CD4-positive, alpha-beta memory T cell (primary cell): Measurements from ENCODE around the gene ARHGAP21. TPM values are rescaled to one million over a fixed set of nuclear protein-coding genes. Genes with fewer than 3 reads are reported as not detected.
"Not testable (repeated sequence)": the region's sequence is repeated elsewhere in the genome, so short reads cannot be mapped to it uniquely, and the experiment has no call there.

ENCODE experiments used
- CTCF ChIA-PET: fragments of 350-600 bp; sonication (Branson Sonifier 250); formaldehyde crosslinking; loops from one replicate; lab custom pipeline; 2021; ENCODE audit warnings: inconsistent platforms; ENCODE audit not compliant: partially characterized antibody; lab: Charles Lee
- POLR2A ChIA-PET: fragments of 350-600 bp; sonication (Branson Sonifier 250); formaldehyde crosslinking; loops from one replicate; lab custom pipeline; 2021; ENCODE audit not compliant: partially characterized antibody; lab: Charles Lee
- DNase-seq, 5 donors: peaks; one replicate each; pipeline versions ENCODE4 v3.0.0 to v3.0.0-alpha.2; 2020 to 2022; ENCODE audit warnings: mixed read lengths in 1 of 5
- H3K27ac ChIP-seq: one replicate; pipeline ENCODE4 v1.7.0; 2013; ENCODE audit warnings: low read depth, low read length
- H3K27me3 ChIP-seq: 2 replicates; pipeline ENCODE4 v1.7.0; 2013; ENCODE audit warnings: mild to moderate bottlenecking, low read length, moderate library complexity; ENCODE audit not compliant: insufficient read depth
- H3K36me3 ChIP-seq: 2 replicates; pipeline ENCODE4 v1.7.0; 2013; ENCODE audit warnings: mild to moderate bottlenecking, low read length, moderate library complexity; ENCODE audit not compliant: insufficient read depth
- H3K4me1 ChIP-seq: 2 replicates; pipeline ENCODE4 v1.7.0; 2013; ENCODE audit warnings: mild to moderate bottlenecking, low read length, moderate library complexity; ENCODE audit not compliant: insufficient read depth
- H3K4me3 ChIP-seq, 2 donors: one replicate each; pipeline ENCODE4 v1.7.0; 2013; ENCODE audit warnings: low read length in 2 of 2, mild to moderate bottlenecking in 1 of 2
- H3K9me3 ChIP-seq, 2 donors: one replicate each; pipeline ENCODE4 v1.7.0; 2013; ENCODE audit warnings: low read length in 2 of 2, control low read depth in 1 of 2; ENCODE audit not compliant: control insufficient read depth in 1 of 2
- H3K27ac Mint-ChIP-seq, 7 donors: one replicate each; pipeline ENCODE4 v1.8.0; 2020 to 2021; ENCODE audit warnings: mixed read lengths in 7 of 7, mild to moderate bottlenecking in 6 of 7, inconsistent platforms in 3 of 7, moderate library complexity in 3 of 7
- H3K27me3 Mint-ChIP-seq, 2 donors: one replicate each; pipeline ENCODE4 v1.8.0; 2020 to 2021; ENCODE audit warnings: mixed read lengths in 2 of 2
- H3K36me3 Mint-ChIP-seq, 2 donors: one replicate each; pipeline ENCODE4 v1.8.0; 2020 to 2021; ENCODE audit warnings: mixed read lengths in 2 of 2, inconsistent platforms in 1 of 2, mild to moderate bottlenecking in 1 of 2
- H3K4me1 Mint-ChIP-seq, 4 donors: one replicate each; pipeline ENCODE4 v1.8.0; 2020 to 2021; ENCODE audit warnings: mixed read lengths in 4 of 4, mild to moderate bottlenecking in 1 of 4
- H3K4me3 Mint-ChIP-seq, 8 donors: one replicate each; pipeline ENCODE4 v1.8.0; 2020 to 2021; ENCODE audit warnings: mixed read lengths in 8 of 8, mild to moderate bottlenecking in 7 of 8, moderate library complexity in 6 of 8, inconsistent platforms in 3 of 8
- H3K9me3 Mint-ChIP-seq, 8 donors: one replicate each; pipeline ENCODE4 v1.8.0; 2020 to 2021; ENCODE audit warnings: mixed read lengths in 8 of 8, mild to moderate bottlenecking in 5 of 8, inconsistent platforms in 3 of 8, moderate library complexity in 1 of 8
- intact Hi-C: fragments of 100-400 bp; cut with micrococcal nuclease; formaldehyde crosslinking; loops from one replicate; pipeline ENCODE4 v1.15.1; 2023
- polyA plus RNA-seq, 2 donors: library from polyadenylated mRNA; unstranded; fragments of 300-500 nt; fragmentation: Illumina TruSeq; gene quantifications; one replicate each; pipeline ENCODE4 v1.2.3, GENCODE V29; 2021
- total RNA-seq, 2 experiments: library from RNA; stranded (reverse); gene quantifications; one replicate each; pipeline ENCODE4 v1.2.3, GENCODE V29; 2021

ARHGAP21 gene
- total and polyA plus RNA-seq, 4 experiments from 2014 or later, result 1.00 to 28.0 (median 14.2) TPM

- H3K27ac ChIP-seq, H3K27ac Mint-ChIP-seq: not testable (repeated sequence)
Measured at GRCh38 chr10:24656326-24656725, 67.4 kb downstream of the ARHGAP21 start.

GRCh38 chr10:24652381-24652957, 71.2 kb downstream of the ARHGAP21 start:
- Mint-ChIP-seq H3K27ac (no peak overlapping the region), H3K36me3 (no peaks in the 10 kb centered on the region), H3K9me3 (peaks cover 0 to 8% (median 0%) of the 10 kb centered on the region in 8 donors), H3K4me3 (no peak overlapping the region), H3K4me1 (peaks cover 0 to 4% (median 2%) of the 10 kb centered on the region in 4 donors), H3K27me3 (no peaks in the 10 kb centered on the region)
- DNase-seq, result no peak
- H3K27me3 ChIP-seq, result no peaks in the 10 kb centered on the region
- POLR2A ChIA-PET, result interaction anchor here (0.5 kb wide), 1 partner anchor 9 kb away, joined by 3 read pairs; no protein-coding TSS in a partner anchor
- H3K36me3 ChIP-seq, result no peaks in the 10 kb centered on the region
- no peaks in the 10 kb centered on the region for H3K9me3 ChIP-seq
- no peak overlapping the region for H3K4me3 ChIP-seq
- intact Hi-C loops, result no loop called here
- CTCF ChIA-PET, result interaction anchor here (1.4 to 1.5 kb wide), 2 partner anchors 9 to 428 kb away, joined by 4 to 6 read pairs; no protein-coding TSS in a partner anchor
- H3K4me1 ChIP-seq, result no peaks in the 10 kb centered on the region
- H3K27ac ChIP-seq, result no peak overlapping the region

More at GRCh38 chr10:24656326-24656725, 67.4 kb downstream of the ARHGAP21 start:
- H3K4me1 Mint-ChIP-seq, H3K36me3 ChIP-seq, DNase-seq, H3K9me3 ChIP-seq, H3K4me3 Mint-ChIP-seq, POLR2A ChIA-PET, H3K4me1 ChIP-seq, intact Hi-C loops, H3K9me3 Mint-ChIP-seq, H3K4me3 ChIP-seq, H3K27me3 Mint-ChIP-seq, H3K36me3 Mint-ChIP-seq, CTCF ChIA-PET, H3K27me3 ChIP-seq: not testable (repeated sequence)

- Histone ChIP-seq H3K4me3 (no peak overlapping the region), H3K27ac (no peak overlapping the region), H3K9me3 (no peaks in the 10 kb centered on the region), H3K27me3 (no peaks in the 10 kb centered on the region), H3K36me3 (no peaks in the 10 kb centered on the region), H3K4me1 (no peaks in the 10 kb centered on the region)
- peaks cover 0 to 8% (median 0%) of the 10 kb centered on the region in 8 donors for H3K9me3 Mint-ChIP-seq
- intact Hi-C loops, result no loop called here
- CTCF ChIA-PET, result interaction anchor here (1.4 to 1.5 kb wide), 2 partner anchors 9 to 429 kb away, joined by 4 to 6 read pairs; no protein-coding TSS in a partner anchor
- no peaks in the 10 kb centered on the region for H3K27me3 Mint-ChIP-seq
- no peak for DNase-seq
- POLR2A ChIA-PET, result no interaction called here
- no peak overlapping the region for H3K27ac Mint-ChIP-seq
- peaks cover 1 to 4% (median 4%) of the 10 kb centered on the region in 4 donors for H3K4me1 Mint-ChIP-seq
- no peaks in the 10 kb centered on the region for H3K36me3 Mint-ChIP-seq
- H3K4me3 Mint-ChIP-seq, result no peak overlapping the region
Measured at GRCh38 chr10:24651923-24652322, 71.8 kb downstream of the ARHGAP21 start.

GRCh38 chr10:24650669-24651391, 72.9 kb downstream of the ARHGAP21 start:
- CTCF ChIA-PET, result interaction anchor here (1.0 to 1.2 kb wide), 2 partner anchors 138 to 430 kb away, joined by 3 read pairs; no protein-coding TSS in a partner anchor
- POLR2A ChIA-PET, result no interaction called here
- no peak overlapping the region for H3K27ac Mint-ChIP-seq

GRCh38 chr10:24645784-24646183, 77.9 kb downstream of the ARHGAP21 start:
- Mint-ChIP-seq H3K4me1 (peaks cover 0 to 4% (median 2%) of the 10 kb centered on the region in 4 donors), H3K36me3 (no peaks in the 10 kb centered on the region), H3K4me3 (no peak overlapping the region), H3K27ac (peak overlapping the region in 1 of 7 donors; percentile 71), H3K27me3 (no peaks in the 10 kb centered on the region), H3K9me3 (no peaks in the 10 kb centered on the region)
- Histone ChIP-seq H3K4me3 (no peak overlapping the region), H3K9me3 (no peaks in the 10 kb centered on the region), H3K36me3 (no peaks in the 10 kb centered on the region), H3K27me3 (no peaks in the 10 kb centered on the region), H3K4me1 (peaks cover 11% of the 10 kb centered on the region), H3K27ac (no peak overlapping the region)
- POLR2A ChIA-PET, result interaction anchor here (0.7 to 1.6 kb wide), 2 partner anchors 24 to 307 kb away, joined by 3 to 5 read pairs; partner anchors contain the start of gene PRTFDC1
- intact Hi-C loops, result no loop called here
- peak in 3 of 5 donors; percentile 9 to 14 (median 14) for DNase-seq
- CTCF ChIA-PET, result interaction anchor here (0.8 to 9.1 kb wide), 6 partner anchors 23 to 436 kb away, joined by 3 to 104 read pairs (median 6); partner anchors contain the start of gene PRTFDC1

More at GRCh38 chr10:24650669-24651391, 72.9 kb downstream of the ARHGAP21 start:
- no peaks in the 10 kb centered on the region for H3K27me3 ChIP-seq
- Mint-ChIP-seq H3K9me3 (peaks cover 0 to 8% (median 0%) of the 10 kb centered on the region in 8 donors), H3K4me1 (peaks cover 4 to 5% (median 4%) of the 10 kb centered on the region in 4 donors), H3K36me3 (no peaks in the 10 kb centered on the region), H3K27me3 (no peaks in the 10 kb centered on the region), H3K4me3 (no peak overlapping the region)
- peaks cover 5% of the 10 kb centered on the region for H3K4me1 ChIP-seq
- intact Hi-C loops, result no loop called here
- H3K36me3 ChIP-seq, result no peaks in the 10 kb centered on the region
- no peaks in the 10 kb centered on the region for H3K9me3 ChIP-seq
- no peak for DNase-seq
- no peak overlapping the region for H3K27ac ChIP-seq
- H3K4me3 ChIP-seq, result no peak overlapping the region

- intact Hi-C loops, result no loop called here
- no peaks in the 10 kb centered on the region for H3K27me3 ChIP-seq
- H3K4me1 Mint-ChIP-seq, result peaks cover 0 to 4% (median 2%) of the 10 kb centered on the region in 4 donors
- no peaks in the 10 kb centered on the region for H3K36me3 ChIP-seq
- H3K4me3 Mint-ChIP-seq, result no peak overlapping the region
- H3K27ac ChIP-seq, result no peak overlapping the region
- H3K4me1 ChIP-seq, result peaks cover 11% of the 10 kb centered on the region
- H3K9me3 Mint-ChIP-seq, result no peaks in the 10 kb centered on the region
- no peaks in the 10 kb centered on the region for H3K36me3 Mint-ChIP-seq
- DNase-seq, result no peak
- no peak overlapping the region for H3K4me3 ChIP-seq
- CTCF ChIA-PET, result interaction anchor here (0.7 to 9.1 kb wide), 5 partner anchors 76 to 441 kb away, joined by 3 to 104 read pairs (median 3); partner anchors contain the start of gene PRTFDC1
- no peak overlapping the region for H3K27ac Mint-ChIP-seq
- H3K27me3 Mint-ChIP-seq, result no peaks in the 10 kb centered on the region
- POLR2A ChIA-PET, result no interaction called here
- no peaks in the 10 kb centered on the region for H3K9me3 ChIP-seq
Measured at GRCh38 chr10:24645022-24645421, 78.7 kb downstream of the ARHGAP21 start.
